HTR-8/SVneo (cell line): ENCODE results near the gene GATA3.
"Not testable (repeated sequence)": the region's sequence is repeated elsewhere in the genome, so short reads cannot be mapped to it uniquely, and the experiment has no call there.

Experiments used
- DNase-seq: peaks from one replicate; pipeline ENCODE4 v3.0.0; 2011; ENCODE audit warnings: low spot score, mixed read lengths; ENCODE audit not compliant: insufficient read length
- FAIRE-seq: peaks from 2 replicates; lab custom pipeline; 2011; peaks lifted over from hg19 to GRCh38; lab: Jason Lieb, UNC

Gene GATA3

GRCh38 chr10:8054494-8055407 lies at the start of gene GATA3:
Gene GATA3 (plus strand): TSS chr10:8054688. CDS start chr10:8055656, 968 bp downstream.
- FAIRE-seq (no peak), DNase-seq (peak; percentile 81)

DNA sequence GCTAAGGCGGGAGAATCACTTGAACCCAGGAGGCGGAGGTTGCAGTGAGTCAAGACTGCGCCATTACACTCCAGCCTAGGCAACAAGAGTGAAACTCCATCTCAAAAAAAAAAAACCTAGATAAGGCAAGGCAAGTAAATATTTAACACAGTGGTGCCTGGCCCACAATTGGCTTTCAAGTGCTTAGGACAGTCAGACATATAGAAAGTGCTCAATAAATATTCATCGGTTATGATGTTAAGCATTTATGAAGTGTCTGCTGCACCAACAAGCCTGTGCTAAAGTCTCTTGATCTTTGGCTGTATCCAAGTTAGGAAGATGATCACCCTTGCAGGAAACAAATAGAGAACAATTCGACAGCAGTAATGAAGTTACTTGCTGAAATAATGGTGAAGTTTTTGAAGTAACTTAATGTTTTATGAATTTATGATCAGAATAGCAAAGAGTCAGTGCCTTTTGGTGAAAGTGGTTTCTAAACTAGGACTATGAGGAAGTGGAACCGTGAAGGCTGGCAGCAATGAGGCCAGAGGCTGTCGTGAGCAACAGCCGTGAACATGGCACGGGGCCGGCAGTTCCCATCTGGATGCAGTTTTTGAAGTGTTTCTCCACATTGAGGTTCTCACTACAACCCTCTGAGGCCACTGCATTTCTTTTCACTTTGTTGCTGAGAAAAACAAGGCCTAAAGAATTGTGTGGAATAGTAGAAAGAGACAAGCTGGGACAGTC lies 48.1 kb upstream of the GATA3 start:
- DNase-seq (no peak), FAIRE-seq (no peak)

- FAIRE-seq (no peak), DNase-seq (no peak)
Measured at GRCh38 chr10:8009031-8009430, 45.5 kb upstream of the GATA3 start.

GRCh38 chr10:8013006-8013405 lies 41.5 kb upstream of the GATA3 start:
- FAIRE-seq (no peak), DNase-seq (no peak)

GRCh38 chr10:8013619-8014018 lies 40.9 kb upstream of the GATA3 start:
- DNase-seq: no peak
- no peak for FAIRE-seq

GRCh38 chr10:8014649-8015048 lies 39.8 kb upstream of the GATA3 start:
- no peak for FAIRE-seq

GRCh38 chr10:8017277-8017676 lies 37.2 kb upstream of the GATA3 start:
- no peak for DNase-seq
- FAIRE-seq: no peak

More at GRCh38 chr10:8014649-8015048, 39.8 kb upstream of the GATA3 start:
- no peak for DNase-seq

DNA sequence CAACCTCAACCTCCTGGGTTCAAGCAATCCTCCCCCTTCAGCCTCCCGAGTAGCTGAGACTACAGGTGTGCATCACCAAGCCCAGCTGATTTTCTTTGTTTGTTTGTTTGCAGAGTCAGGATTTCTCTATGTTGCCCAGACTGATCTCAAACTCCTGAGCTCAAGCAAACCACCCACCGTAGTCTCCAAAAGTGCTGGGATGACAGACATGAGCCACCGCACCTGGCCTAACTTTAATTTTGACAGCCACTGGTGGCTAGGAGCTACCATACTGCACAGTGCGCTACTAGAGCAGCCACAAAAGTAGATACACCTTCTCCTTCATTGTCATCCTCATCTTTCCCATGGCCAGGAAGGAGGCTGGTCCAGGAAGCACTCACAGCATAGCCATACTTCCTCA lies 31.2 kb upstream of the GATA3 start:
- no peak for FAIRE-seq
- DNase-seq: no peak

GRCh38 chr10:8023851-8024250 lies 30.6 kb upstream of the GATA3 start:
- no peak for FAIRE-seq
- no peak for DNase-seq

DNA sequence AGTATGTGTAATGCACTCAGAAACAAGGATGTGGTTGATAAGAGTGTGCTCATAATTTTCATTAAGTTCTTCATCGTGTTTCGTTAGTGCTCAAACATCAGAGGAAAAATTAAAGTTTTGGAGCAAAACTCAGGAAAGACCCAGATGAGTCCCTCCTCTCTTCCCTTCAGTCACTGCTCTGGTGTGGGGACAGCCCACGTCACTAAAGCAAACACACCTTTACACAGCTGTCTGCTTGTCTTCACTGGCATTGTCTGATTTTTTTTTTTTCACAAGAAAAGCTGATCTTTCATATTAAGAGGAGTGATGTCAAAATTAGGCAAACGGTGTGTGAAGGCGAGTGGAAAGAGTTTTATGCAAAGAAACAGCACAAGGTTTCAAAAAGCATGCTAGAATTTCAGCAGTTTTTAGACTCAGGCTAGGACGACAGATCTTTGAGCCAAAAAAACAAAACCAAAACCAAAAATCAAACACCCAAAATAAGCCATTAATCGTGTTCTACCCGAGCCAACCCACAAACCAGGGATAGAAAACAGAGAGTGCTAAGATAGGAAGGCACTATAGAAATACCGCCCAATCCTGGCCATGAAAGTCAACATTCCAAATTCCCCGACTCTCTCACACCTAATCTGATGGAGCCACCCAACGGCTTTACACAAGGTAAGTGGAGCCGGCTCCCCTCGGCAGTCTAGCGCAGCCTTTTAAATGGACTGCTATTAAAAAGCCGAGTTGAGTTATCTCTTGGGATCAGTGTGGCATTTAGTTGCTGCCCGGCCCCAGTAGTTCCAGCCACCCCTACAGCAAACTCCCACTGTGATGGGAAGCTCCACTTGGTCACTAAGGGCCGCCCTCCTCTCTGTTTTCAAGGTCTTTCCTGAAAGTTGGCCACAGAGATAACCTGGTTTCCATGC lies 27.9 kb upstream of the GATA3 start:
- FAIRE-seq (no peak), DNase-seq (no peak)

- FAIRE-seq: not testable (repeated sequence)
Measured at GRCh38 chr10:8031211-8031610, 23.3 kb upstream of the GATA3 start.

GRCh38 chr10:8032558-8032957 lies 21.9 kb upstream of the GATA3 start:
- DNase-seq (no peak), FAIRE-seq (no peak)

More at GRCh38 chr10:8031211-8031610, 23.3 kb upstream of the GATA3 start:
- DNase-seq: not testable (repeated sequence)

DNA sequence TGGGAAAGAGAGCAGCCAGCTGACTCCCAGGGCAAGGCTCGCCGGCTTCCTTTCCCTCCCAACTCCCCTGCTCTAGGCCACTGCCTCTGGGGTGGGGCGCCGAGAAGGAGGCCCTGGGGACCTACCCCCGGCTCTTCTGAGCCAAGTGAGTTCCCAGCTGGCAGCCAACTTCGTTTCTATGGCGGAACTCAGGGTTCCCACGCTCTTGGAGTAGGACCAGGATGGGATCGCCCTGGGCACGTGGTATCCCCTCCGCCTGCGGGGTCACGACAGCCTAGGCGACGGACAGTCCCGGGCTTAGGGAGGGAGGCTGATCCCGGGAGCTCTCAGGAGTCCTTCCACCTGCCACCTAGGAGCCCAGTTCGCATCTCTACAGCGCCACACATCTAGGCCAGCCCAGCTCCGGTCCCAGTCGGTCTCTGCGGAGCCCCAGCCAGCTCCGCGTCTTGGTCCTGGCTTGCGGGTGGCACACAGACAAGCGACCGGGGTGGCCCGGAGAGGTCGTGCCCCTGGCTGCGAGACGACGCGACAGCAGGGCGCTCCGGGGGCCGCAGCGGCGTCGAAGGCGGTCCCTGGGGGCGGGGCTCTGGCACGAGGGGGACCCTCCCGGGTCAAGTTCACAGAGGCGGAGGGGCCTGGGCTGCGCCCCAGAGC lies 20.5 kb upstream of the GATA3 start:
- no peak for FAIRE-seq
- DNase-seq: no peak

GRCh38 chr10:8034466-8035005 lies 20.0 kb upstream of the GATA3 start:
- DNase-seq: no peak
- FAIRE-seq: no peak

DNA sequence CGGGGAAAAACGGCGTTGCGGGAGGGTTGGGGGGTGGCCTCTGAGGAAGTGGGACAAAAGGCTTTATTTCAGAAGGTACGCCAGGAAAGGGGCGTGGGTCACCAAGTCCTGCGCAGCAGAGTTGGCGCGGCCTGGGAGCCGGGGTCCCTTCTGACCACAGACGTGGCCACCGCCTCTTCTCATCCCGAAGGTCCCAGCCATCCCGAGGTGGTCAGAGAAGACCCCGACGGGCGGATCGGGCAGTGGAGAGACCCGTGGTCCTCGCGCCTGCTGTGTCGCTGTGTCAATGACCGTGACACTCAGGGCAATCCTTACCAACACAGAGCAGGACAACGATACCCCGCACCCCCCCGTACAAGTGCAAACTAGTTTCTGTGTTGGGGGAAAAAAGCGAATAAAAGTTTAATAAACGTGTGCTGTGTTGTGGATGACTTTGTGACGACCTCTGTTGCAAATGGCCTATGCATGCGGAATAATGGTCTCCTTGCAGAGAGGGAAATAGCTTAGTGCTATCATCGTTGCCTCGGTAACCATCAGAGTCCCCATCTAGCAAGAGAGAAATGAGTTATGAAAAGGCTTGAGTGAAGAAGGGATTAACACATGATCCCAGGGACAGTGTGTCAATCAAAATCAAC lies 19.4 kb upstream of the GATA3 start:
- FAIRE-seq (peak; percentile 9), DNase-seq (no peak)

GRCh38 chr10:8035641-8036470 lies 18.6 kb upstream of the GATA3 start:
- no peak for FAIRE-seq
- DNase-seq: no peak

GRCh38 chr10:8036506-8037198 lies 17.8 kb upstream of the GATA3 start:
- DNase-seq: no peak
- no peak for FAIRE-seq
